Parathyroid adenoma (tissue), 2 donors: ENCODE results near the gene POLR2F.
"Not testable (repeated sequence)": the region's sequence is repeated elsewhere in the genome, so short reads cannot be mapped to it uniquely, and the experiment has no call there.

Experiments used
- H2AFZ ChIP-seq: fragments of 300-600 bp; sonication (generic); one replicate; pipeline ENCODE4 v1.7.0; 2017; ENCODE audit warnings: antibody characterized with exemption, mild to moderate bottlenecking
- H3K27ac ChIP-seq: fragments of 300-600 bp; sonication (generic); one replicate; pipeline ENCODE4 v1.7.0; 2017
- H3K27me3 ChIP-seq: fragments of 300-600 bp; sonication (generic); one replicate; pipeline ENCODE4 v1.7.0; 2017; ENCODE audit warnings: low read length; ENCODE audit not compliant: control insufficient read depth, insufficient read depth
- H3K36me3 ChIP-seq: fragments of 300-600 bp; sonication (generic); one replicate; pipeline ENCODE4 v1.7.0; 2017; ENCODE audit warnings: low read length; ENCODE audit not compliant: control insufficient read depth, insufficient read depth
- H3K4me1 ChIP-seq: fragments of 300-600 bp; sonication (generic); one replicate; pipeline ENCODE4 v1.7.0; 2017; ENCODE audit warnings: control low read depth
- H3K4me2 ChIP-seq: fragments of 300-600 bp; sonication (generic); one replicate; pipeline ENCODE4 v1.7.0; 2017; ENCODE audit warnings: low read length
- H3K4me3 ChIP-seq: fragments of 300-600 bp; sonication (generic); one replicate; pipeline ENCODE4 v1.7.0; 2017; ENCODE audit warnings: low read depth, low read length
- H3K79me2 ChIP-seq: fragments of 300-600 bp; sonication (generic); one replicate; pipeline ENCODE4 v1.7.0; 2017; ENCODE audit warnings: control low read depth
- H3K9ac ChIP-seq: fragments of 300-600 bp; sonication (generic); one replicate; pipeline ENCODE4 v1.7.0; 2017; ENCODE audit warnings: mild to moderate bottlenecking
- H3K9me3 ChIP-seq: fragments of 300-600 bp; sonication (generic); one replicate; pipeline ENCODE4 v1.7.0; 2017; ENCODE audit warnings: low read length; ENCODE audit not compliant: control insufficient read depth
- TF ChIP-seq, protein P1 (sequence below): fragments of 300-600 bp; sonication (generic); IDR thresholded peaks from one replicate; pipeline ENCODE4 v1.7.0; 2017; ENCODE audit warnings: antibody characterized with exemption, mild to moderate bottlenecking
- donor health status: primary hyperparathyroidism.

POLR2F gene

DNA sequence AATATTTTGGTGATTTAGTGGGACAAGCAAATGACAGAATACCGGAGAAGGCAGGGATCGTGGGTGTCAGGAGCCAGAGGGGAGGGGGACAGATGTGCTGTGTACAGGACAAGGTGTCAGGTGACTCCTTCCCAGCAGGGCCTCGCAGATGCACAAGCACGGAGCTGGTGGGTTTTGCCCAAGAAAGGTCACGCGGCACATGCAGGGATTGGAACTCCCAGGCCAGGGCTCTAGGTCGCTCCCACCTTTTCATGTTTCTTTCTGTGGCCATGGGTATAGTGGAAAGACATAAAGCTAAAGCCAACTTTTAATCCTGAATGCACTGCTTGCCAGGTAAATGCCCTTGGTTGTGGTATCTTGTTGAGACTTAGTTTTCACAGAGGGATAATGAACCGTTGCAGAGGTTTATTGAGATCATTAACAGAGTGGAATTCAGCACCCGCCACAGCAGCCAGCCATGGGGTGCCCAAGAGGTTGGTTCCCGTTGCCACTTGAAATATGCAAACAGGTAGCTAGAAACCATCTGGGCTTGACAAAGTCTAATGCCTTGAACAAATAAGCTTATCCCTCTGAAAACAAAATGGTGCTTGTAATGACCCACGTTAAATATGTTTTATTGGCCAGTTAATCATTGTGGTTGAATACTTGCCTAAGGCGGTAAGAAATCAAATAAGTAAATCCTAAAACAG lies 10.2 kb upstream of the POLR2F start:
- no peak overlapping the region for H2AFZ ChIP-seq
- no peak overlapping the region for H3K9ac ChIP-seq
- no peaks in the 10 kb centered on the region for H3K36me3 ChIP-seq
- H3K4me1 ChIP-seq = no peaks in the 10 kb centered on the region
- no peaks in the 10 kb centered on the region for H3K27me3 ChIP-seq
- TF ChIP-seq, protein P1, sequence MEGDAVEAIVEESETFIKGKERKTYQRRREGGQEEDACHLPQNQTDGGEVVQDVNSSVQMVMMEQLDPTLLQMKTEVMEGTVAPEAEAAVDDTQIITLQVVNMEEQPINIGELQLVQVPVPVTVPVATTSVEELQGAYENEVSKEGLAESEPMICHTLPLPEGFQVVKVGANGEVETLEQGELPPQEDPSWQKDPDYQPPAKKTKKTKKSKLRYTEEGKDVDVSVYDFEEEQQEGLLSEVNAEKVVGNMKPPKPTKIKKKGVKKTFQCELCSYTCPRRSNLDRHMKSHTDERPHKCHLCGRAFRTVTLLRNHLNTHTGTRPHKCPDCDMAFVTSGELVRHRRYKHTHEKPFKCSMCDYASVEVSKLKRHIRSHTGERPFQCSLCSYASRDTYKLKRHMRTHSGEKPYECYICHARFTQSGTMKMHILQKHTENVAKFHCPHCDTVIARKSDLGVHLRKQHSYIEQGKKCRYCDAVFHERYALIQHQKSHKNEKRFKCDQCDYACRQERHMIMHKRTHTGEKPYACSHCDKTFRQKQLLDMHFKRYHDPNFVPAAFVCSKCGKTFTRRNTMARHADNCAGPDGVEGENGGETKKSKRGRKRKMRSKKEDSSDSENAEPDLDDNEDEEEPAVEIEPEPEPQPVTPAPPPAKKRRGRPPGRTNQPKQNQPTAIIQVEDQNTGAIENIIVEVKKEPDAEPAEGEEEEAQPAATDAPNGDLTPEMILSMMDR = no peak
- no peak overlapping the region for H3K4me2 ChIP-seq
- H3K27ac ChIP-seq = no peak overlapping the region
- no peaks in the 10 kb centered on the region for H3K9me3 ChIP-seq
- no peak overlapping the region for H3K4me3 ChIP-seq
- H3K79me2 ChIP-seq = no peaks in the 10 kb centered on the region

GRCh38 chr22:37943825-37944198 lies 9.7 kb upstream of the POLR2F start:
- Histone ChIP-seq H3K36me3 (no peaks in the 10 kb centered on the region), H3K27ac (no peak overlapping the region), H3K4me3 (no peak overlapping the region), H3K4me2 (no peak overlapping the region), H2AFZ (no peak overlapping the region), H3K9ac (no peak overlapping the region), H3K79me2 (no peaks in the 10 kb centered on the region), H3K9me3 (no peaks in the 10 kb centered on the region), H3K27me3 (no peaks in the 10 kb centered on the region), H3K4me1 (no peaks in the 10 kb centered on the region)
- TF ChIP-seq, protein P1 = no peak

DNA sequence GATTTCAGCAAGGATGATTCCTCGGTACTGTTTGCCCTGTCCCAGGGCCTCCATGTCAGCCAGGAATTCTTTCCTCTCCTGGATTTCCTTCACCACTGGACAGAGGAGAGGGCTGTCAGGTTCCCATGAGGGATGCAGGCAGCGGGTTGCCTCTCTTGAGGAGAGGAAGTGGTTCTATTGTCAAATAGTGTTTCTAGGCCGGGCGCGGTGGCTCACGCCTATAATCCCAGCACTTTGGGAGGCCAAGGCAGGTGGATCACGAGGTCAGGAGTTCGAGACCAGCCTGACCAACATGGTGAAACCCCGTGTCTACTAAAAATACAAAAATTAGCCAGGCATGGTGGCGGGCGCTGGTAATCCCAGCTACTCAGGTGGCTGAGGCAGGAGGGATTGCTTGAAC lies 9.1 kb upstream of the POLR2F start:
- H3K79me2 ChIP-seq, H3K9ac ChIP-seq, H3K36me3 ChIP-seq: not testable (repeated sequence)

GRCh38 chr22:37947142-37947795 lies 6.2 kb upstream of the POLR2F start:
- not testable (repeated sequence) for H2AFZ ChIP-seq, H3K9ac ChIP-seq, H3K9me3 ChIP-seq, H3K4me1 ChIP-seq, H3K79me2 ChIP-seq, H3K4me3 ChIP-seq, H3K27ac ChIP-seq, H3K27me3 ChIP-seq, H3K4me2 ChIP-seq, H3K36me3 ChIP-seq

More for the DNA sequence above, 9.1 kb upstream of the POLR2F start:
- not testable (repeated sequence) for H3K27me3 ChIP-seq, H3K4me3 ChIP-seq, H3K27ac ChIP-seq, H3K4me2 ChIP-seq, H3K9me3 ChIP-seq, H2AFZ ChIP-seq, H3K4me1 ChIP-seq

DNA sequence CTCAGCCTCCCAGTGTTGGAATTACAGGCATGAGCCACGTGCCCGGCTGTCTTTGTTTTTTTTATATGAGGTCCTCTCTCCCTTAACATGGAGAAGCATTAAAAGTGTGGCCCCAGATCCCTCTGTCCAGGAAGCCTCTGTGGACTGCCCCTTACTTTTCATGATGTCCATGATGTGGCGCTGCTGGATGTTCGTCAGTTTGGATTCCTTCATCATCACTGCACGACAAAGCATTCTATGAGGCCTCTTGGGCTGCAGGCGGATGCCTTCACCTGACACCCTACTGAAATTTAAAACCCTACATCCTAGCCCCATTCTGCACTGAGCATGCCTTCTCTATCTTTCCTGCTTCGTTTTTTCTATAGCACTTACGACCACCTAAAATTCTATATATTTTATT lies 2.2 kb upstream of the POLR2F start:
- Histone ChIP-seq H3K4me2 (no peak overlapping the region), H3K36me3 (no peaks in the 10 kb centered on the region), H3K27ac (no peak overlapping the region), H3K9ac (no peak overlapping the region), H3K4me3 (no peak overlapping the region), H3K27me3 (no peaks in the 10 kb centered on the region), H3K9me3 (no peaks in the 10 kb centered on the region), H2AFZ (no peak overlapping the region), H3K79me2 (peaks cover 11% of the 10 kb centered on the region), H3K4me1 (no peaks in the 10 kb centered on the region)
- TF ChIP-seq, protein P1 = no peak

DNA sequence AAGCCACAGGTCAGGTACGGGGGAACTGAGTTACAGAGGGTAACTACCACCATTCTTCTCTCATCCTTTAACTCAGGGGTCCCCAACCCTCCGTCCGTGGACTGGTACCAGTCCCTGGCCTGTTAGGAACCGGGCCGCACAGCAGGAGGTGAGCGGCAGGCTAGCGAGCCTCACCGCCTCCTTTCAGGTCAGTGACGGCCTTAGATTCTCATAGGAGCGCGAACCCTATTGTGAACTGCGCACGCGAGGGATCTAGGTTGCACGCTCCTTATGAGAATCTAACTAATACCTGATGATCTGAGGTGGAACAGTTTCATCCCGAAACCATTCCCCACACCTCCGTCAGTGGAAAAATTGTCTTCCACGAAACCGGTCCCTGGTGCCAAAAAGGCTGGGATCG lies 870 bp upstream of the POLR2F start:
- H3K9me3 ChIP-seq, H3K27me3 ChIP-seq, H3K36me3 ChIP-seq, H3K4me1 ChIP-seq, H3K9ac ChIP-seq: not testable (repeated sequence)
- Histone ChIP-seq H3K27ac (peak overlapping the region; percentile 68), H3K79me2 (peaks cover 11% of the 10 kb centered on the region), H3K4me3 (peak overlapping the region; percentile 99), H3K4me2 (peak overlapping the region; percentile 82), H2AFZ (peak overlapping the region; percentile 86)
